GM20000 (cell line): ENCODE results near the gene OR3A2.
"Not testable (repeated sequence)": the region's sequence is repeated elsewhere in the genome, so short reads cannot be mapped to it uniquely, and the experiment has no call there.

ENCODE experiments used
- DNase-seq: peaks from one replicate; pipeline ENCODE4 v3.0.0; 2012; ENCODE audit warnings: low spot score
- TF ChIP-seq, protein P1 (sequence below): IDR thresholded peaks from 2 replicates; pipeline ENCODE4 v1.5.1; 2012; ENCODE audit warnings: mild to moderate bottlenecking, control low read depth; ENCODE audit errors: extremely low read depth, missing control alignments

Gene OR3A2

DNA sequence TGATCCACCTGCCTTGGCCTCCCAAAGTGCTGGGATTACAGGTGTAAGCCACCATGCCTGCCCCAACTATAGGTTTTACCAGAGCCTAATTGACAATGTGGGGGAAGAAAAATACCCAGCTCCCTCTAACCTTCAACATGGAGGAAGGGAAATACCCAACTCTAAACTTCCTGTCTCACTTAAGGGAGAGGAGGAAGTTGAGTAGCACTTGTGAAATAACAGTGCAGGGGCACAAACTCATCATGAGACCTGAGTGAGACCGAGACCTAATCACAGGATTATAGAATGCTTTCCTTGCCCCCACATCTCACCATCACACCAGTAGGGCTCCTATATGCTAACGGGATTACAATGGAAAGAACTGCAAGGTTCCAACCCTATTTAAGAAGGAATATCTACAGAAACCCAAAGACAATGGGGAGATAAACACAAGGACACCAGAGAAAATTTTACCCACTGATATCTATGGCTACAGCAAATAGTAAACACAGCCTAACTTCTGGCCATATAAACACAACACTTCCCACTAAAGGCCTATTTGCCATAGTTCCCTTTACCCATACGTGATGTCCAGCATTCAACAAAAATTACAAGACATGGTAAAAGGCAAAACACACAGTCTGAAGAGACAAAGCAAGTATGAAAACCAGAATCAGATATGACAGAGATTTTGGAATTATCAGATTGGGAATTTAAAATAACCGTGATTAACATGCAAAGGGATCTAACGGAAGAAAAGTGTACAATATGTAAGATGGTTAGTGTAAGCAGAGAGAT, 114.8 kb downstream of the OR3A2 start:
- no peak for DNase-seq
- TF ChIP-seq, protein P1, sequence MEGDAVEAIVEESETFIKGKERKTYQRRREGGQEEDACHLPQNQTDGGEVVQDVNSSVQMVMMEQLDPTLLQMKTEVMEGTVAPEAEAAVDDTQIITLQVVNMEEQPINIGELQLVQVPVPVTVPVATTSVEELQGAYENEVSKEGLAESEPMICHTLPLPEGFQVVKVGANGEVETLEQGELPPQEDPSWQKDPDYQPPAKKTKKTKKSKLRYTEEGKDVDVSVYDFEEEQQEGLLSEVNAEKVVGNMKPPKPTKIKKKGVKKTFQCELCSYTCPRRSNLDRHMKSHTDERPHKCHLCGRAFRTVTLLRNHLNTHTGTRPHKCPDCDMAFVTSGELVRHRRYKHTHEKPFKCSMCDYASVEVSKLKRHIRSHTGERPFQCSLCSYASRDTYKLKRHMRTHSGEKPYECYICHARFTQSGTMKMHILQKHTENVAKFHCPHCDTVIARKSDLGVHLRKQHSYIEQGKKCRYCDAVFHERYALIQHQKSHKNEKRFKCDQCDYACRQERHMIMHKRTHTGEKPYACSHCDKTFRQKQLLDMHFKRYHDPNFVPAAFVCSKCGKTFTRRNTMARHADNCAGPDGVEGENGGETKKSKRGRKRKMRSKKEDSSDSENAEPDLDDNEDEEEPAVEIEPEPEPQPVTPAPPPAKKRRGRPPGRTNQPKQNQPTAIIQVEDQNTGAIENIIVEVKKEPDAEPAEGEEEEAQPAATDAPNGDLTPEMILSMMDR, result no peak

DNA sequence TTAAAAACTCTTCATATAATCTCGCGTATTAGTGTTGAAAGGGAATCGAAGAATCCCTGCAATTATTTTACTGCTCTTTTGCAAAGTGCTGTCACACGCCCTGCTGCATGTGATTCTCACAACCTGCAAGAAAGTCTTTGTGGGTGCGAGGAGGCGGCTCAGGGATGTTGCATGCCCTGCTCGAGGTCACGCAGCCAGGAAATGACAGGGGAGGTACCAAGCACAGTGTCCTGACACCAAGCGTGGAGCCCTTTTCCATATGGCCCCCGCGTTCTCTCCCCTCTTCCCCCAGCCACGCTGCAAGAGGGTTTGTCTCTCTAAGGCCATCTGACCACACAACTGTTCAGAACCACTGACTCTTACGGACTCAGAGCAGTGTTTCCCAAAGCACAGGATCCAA, 125.5 kb downstream of the OR3A2 start:
- no peak for DNase-seq
- TF ChIP-seq, protein P1, result no peak

DNA sequence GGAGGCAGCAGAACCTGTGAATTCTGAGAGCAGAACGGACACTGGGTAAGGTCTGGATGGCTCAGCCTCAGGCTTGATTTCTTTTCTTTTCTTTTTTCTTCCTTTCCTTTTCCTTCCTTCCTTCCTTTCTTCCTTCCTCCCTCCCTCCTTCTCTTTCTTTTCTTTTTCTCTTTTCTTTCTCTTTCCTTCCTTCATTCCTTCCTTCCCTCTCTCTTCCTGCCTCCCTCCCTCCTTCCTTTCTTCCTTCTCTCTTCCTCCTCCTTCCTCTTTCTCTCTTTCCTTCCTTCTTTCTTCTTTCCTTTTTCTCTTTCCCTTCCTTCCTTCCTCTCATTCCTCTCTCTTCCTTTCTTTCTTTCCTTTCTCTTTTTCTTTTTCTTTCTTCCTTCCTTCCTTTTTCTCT, 125.9 kb downstream of the OR3A2 start:
- no peak for DNase-seq
- TF ChIP-seq, protein P1, result no peak

DNA sequence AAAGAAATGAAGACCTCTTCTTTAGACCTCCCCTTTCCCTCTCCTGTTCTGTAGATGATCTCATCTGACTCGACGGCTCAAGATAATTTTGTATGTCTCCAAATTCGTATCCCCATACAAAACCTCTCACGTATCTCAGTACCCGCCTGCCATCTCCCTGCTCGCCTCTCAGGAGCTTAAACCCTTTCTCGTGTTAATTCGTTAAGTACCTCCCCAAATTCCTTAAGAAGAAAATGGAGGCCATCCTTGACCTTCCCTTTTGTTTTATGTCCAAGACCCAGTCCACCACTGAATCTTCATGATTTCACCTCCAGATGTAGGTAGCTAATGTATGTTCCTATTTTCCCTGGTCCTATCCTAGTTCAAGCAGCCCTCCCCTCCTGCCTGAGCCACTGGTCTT, 129.5 kb downstream of the OR3A2 start:
- no peak for DNase-seq
- TF ChIP-seq, protein P1, result no peak

- not testable (repeated sequence) for DNase-seq
Measured at GRCh38 chr17:3249013-3249412, 137.1 kb downstream of the OR3A2 start.

DNA sequence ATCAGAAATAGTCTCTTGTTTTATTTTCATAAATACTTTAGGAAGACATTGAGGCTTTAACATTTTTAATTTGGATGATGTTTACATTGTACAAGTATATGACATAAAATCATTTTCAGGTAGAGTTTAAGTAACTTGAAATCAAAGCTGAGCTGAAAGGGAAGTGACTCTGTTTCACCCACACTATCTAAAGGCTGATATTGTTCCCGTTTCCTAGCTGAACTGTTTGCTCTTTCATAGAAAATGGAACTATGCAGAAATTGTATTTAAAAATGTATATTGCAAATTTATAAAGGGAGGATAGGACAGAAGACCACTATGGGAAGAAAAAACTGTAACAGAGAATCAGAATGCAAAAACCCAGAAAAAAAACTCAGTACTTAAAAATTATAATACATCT, 141.3 kb downstream of the OR3A2 start:
- not testable (repeated sequence) for DNase-seq

- DNase-seq, result not testable (repeated sequence)
Measured at GRCh38 chr17:3241044-3241443, 145.1 kb downstream of the OR3A2 start.

GRCh38 chr17:3238685-3239084, 147.4 kb downstream of the OR3A2 start:
- not testable (repeated sequence) for DNase-seq

DNA sequence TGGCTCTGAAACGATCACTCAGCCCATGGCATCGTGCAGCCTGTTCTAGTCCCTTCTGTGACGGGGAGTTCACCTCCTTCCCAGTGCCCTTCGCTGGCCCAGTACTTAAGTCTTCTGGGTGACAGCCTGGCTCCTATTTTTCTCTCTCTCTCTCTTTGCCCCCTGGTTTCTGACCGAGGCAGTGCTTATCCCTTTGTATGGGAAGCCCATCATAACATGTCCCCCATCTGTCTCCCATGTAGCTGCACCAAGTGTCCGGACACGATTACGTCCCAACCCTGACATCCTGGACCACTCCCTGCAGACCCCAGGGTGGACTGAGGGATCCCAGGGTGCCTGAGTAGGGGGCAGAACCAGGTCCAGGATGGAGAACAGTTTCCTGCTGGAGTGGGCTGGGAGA, 153.8 kb downstream of the OR3A2 start:
- not testable (repeated sequence) for DNase-seq
